Activated T-cell treated with anti-CD3 and anti-CD28 coated beads for 48 hours (primary cell): Measurements from ENCODE around the gene ZDHHC13.

Experiments used
- DNase-seq: peaks from one replicate; pipeline ENCODE4 v3.0.0-alpha.2; 2020; ENCODE audit warnings: low read depth

Gene ZDHHC13

GRCh38 chr11:19208959-19209546, 92.1 kb downstream of the ZDHHC13 start:
- DNase-seq, result no peak

DNA sequence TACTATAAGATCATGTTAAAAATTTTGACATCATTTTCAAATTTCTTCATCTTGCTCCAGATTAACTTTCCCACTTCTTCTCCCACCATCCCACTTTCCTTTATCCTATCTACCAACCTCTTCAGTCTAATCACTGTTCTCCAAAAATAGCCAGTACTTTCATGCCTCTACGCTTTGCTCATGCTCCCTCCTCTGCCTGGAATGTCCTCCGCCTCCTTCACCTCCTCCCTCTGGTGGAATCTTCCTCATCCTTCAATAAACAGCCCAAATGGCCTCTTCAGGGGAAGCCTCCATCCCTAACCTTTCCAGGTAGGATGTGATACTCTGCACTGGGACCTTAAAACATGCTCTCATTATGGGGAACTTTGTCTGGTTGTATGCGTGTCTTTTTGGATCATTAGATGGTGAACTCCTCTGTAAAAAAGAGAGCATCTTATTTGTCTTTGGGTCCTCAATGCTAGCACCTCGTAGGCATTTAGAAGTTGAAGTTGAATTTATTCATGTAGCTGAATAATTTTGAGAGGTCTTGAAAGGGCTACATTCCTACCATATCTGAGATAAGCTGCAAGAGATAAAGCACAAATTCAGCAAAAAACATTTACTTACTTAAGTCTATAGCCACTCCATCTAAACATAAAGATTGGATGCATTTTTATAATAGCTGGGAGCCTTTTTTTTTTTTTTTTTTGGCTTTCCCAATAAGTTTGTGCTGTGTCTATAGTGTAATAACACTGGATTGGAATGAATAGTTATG, 92.8 kb downstream of the ZDHHC13 start:
- DNase-seq, result no peak

- DNase-seq, result no peak
These were observed 99.1 kb downstream of the ZDHHC13 start for GRCh38 chr11:19216021-19216420.

- DNase-seq, result no peak
These were observed 99.9 kb downstream of the ZDHHC13 start for GRCh38 chr11:19216709-19217374.

- DNase-seq, result no peak
These were observed 101.2 kb downstream of the ZDHHC13 start for GRCh38 chr11:19218216-19218615.

DNA sequence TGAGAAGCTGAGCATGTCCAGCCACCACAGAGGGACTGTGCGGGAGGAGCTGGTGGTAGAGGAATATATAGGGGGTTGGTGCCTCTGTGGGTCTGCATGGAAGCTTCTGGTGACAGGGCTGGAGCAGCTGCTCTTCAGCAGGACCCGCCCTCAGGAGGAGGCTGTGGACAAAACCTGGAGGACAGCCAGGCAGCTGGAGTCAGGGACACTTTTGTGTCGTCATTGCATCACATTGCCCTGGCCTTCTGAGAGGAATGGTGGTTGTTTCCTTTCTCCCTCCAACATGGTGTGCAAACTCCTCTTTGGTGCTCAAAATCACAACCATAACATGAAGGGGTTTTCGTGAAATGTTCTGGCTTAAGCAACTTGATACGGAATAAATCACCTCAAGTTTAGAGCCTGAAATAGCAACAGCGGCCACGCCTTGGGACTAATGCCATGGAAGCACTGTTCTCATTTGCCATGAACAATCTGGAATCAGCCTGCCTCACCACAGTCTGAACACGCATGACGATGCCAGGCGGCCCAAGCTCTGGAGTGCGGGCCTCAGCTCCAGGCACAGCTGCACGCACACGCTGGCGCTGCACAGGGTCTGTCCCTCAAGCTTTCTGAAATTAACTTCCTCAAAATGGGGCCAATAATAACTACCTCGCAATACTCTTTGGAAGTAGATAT, 102.0 kb downstream of the ZDHHC13 start:
- DNase-seq, result no peak

GRCh38 chr11:19220903-19221724, 104.1 kb downstream of the ZDHHC13 start:
- DNase-seq, result no peak

DNA sequence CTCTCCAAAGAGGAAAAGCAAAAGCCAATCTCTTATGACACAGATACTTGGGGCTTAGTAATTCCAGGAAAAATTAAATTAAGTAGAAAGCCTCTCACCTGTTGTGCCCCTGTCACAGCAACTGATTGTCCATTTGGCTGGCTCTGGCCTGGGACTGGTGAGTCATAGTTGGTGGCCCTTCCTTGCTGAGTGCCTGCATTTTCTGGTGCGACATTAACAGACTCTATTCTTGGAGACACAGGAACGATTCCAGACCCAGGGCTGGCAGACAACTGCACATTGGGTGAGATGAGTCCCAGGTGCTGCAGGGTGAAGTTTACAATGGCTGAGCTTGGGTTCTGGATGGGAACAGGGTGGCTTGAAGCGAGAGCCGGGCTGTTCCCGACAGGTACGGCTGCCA, 108.2 kb downstream of the ZDHHC13 start:
- no peak for DNase-seq

GRCh38 chr11:19225581-19225980, 108.6 kb downstream of the ZDHHC13 start:
- DNase-seq, result no peak
